ENCODE data around the gene PLEKHJ1. TPM values are rescaled to one million over a fixed set of nuclear protein-coding genes. Genes with fewer than 3 reads are reported as not detected.

Gene PLEKHJ1
- total and polyA plus RNA-seq, 9 of the 15 experiments (the other 6 are each of a cell fraction or from before 2014, with no cell fraction given), result 1.5 to 188 (median 63.9) TPM

GRCh38 chr19:2251106-2252054 lies 15.3 kb upstream of the PLEKHJ1 start:
- CTCF ChIA-PET (ENCODE audit: low intra/inter-chr PET ratio), result no interaction called here
- DNase-seq (ENCODE audit: extremely low read depth in 1 of 4, low spot score in 3 of 4), result no peak
- Histone ChIP-seq H3K4me3 (no peak overlapping the region), H3K4me2 (ENCODE audit: insufficient read depth, low read length) (no peak overlapping the region), H3K9me3 (replicated peaks; ENCODE audit: control insufficient read depth, insufficient read depth, low read depth, low read length) (no peaks in the 10 kb centered on the region), H3K27ac (ENCODE audit: extremely low read depth, low read depth, low read length) (no peak overlapping the region), H3K27me3 (ENCODE audit: control insufficient read depth in 2 of 2, insufficient read depth in 2 of 2, low read length in 2 of 2) (no peaks in the 10 kb centered on the region), H3K4me1 (replicated peaks in 1 of 2; ENCODE audit: control insufficient read depth in 2 of 2, insufficient read depth in 2 of 2, low read length in 2 of 2) (peaks cover 0 to 74% of the 10 kb centered on the region in 2 experiments; a peak in 2 of 5 replicates), H3K36me3 (ENCODE audit: control insufficient read depth, insufficient read depth, low read length) (peaks cover 31% of the 10 kb centered on the region; the same call in 2 of the 3 replicates), H3K9ac (ENCODE audit: insufficient read depth in 1 of 2, low read depth in 2 of 2, low read length in 2 of 2) (no peak overlapping the region), H3K79me2 (ENCODE audit: control insufficient read depth, insufficient read depth, low read length) (no peaks in the 10 kb centered on the region), H3K9me1 (ENCODE audit: control insufficient read depth, insufficient read depth, low read length) (no peaks in the 10 kb centered on the region), H4K20me1 (replicated peaks; ENCODE audit: control insufficient read depth, insufficient read depth, low read length) (no peaks in the 10 kb centered on the region), H2AFZ (ENCODE audit: low read depth, low read length) (no peak overlapping the region)
- no peak for FAIRE-seq
- intact Hi-C loops (cut with micrococcal nuclease) (no loop called here), in situ Hi-C loops (cut with MboI) (no loop called here)
- 99% methylated on average over 43 of the region's 125 CpGs for WGBS (ENCODE audit: insufficient coverage, low coverage, missing lambda C conversion rate)
- POLR2A ChIA-PET, result interaction anchor here (0.6 to 0.7 kb wide), 2 partner anchors 13 to 45 kb away, joined by 3 to 5 read pairs; no protein-coding TSS in a partner anchor
- ATAC-seq, result no peak
- no peak for TF ChIP-seq CBX3 (IDR thresholded peaks at IDR 0.05; ENCODE audit: borderline replicate concordance in 1 of 2, low read length in 2 of 2)
- TF ChIP-seq SP2 (IDR thresholded peaks at IDR 0.05; ENCODE audit: extremely low read depth, low read depth, low read length, poor library complexity, severe bottlenecking), result no peak
- TF ChIP-seq SRSF9 (IDR thresholded peaks at IDR 0.05; ENCODE audit: borderline replicate concordance, low read depth, low read length), result no peak
- TF ChIP-seq BRCA1 (IDR thresholded peaks at IDR 0.05), result no peak
- no peak for TF ChIP-seq BRCA1 (CRISPR knock-in tag; IDR thresholded peaks at IDR 0.05)
- no peak for TF ChIP-seq ZNF146 (CRISPR knock-in tag; IDR thresholded peaks at IDR 0.05; ENCODE audit: unreplicated experiment)
- no peak for TF ChIP-seq ARHGAP35 (IDR thresholded peaks at IDR 0.05; ENCODE audit: partially characterized antibody)
- no peak for TF ChIP-seq ZNF311 (CRISPR knock-in tag; IDR thresholded peaks at IDR 0.05)
- no peak for TF ChIP-seq TCFL5 (CRISPR knock-in tag; conservative IDR thresholded peaks at IDR 0.05)
- peak; percentile 68 for TF ChIP-seq ZBTB33 (CRISPR knock-in tag; IDR thresholded peaks at IDR 0.05)
- no peak for TF ChIP-seq ZNF253 (CRISPR knock-in tag; conservative IDR thresholded peaks at IDR 0.05)
- TF ChIP-seq ARID4B (CRISPR knock-in tag; IDR thresholded peaks at IDR 0.05), result no peak
- TF ChIP-seq HNRNPL (IDR thresholded peaks at IDR 0.05; ENCODE audit: low read depth, low read length), result peak; percentile 76
- no TSS peak for BruUV-seq (replicated peaks)

Measured in K562 (cell line).